CD4-positive, alpha-beta memory T cell (primary cell): ENCODE results near the gene PTPRT. TPM values are rescaled to one million over a fixed set of nuclear protein-coding genes. Genes with fewer than 3 reads are reported as not detected.

ENCODE experiments used
- CTCF ChIA-PET: fragments of 350-600 bp; sonication (Branson Sonifier 250); formaldehyde crosslinking; loops from one replicate; lab custom pipeline; 2021; ENCODE audit warnings: inconsistent platforms; ENCODE audit not compliant: partially characterized antibody; lab: Charles Lee
- POLR2A ChIA-PET: fragments of 350-600 bp; sonication (Branson Sonifier 250); formaldehyde crosslinking; loops from one replicate; lab custom pipeline; 2021; ENCODE audit not compliant: partially characterized antibody; lab: Charles Lee
- DNase-seq, 5 donors: peaks; one replicate each; pipeline versions ENCODE4 v3.0.0 to v3.0.0-alpha.2; 2020 to 2022; ENCODE audit warnings: mixed read lengths in 1 of 5
- H3K27ac ChIP-seq: one replicate; pipeline ENCODE4 v1.7.0; 2013; ENCODE audit warnings: low read depth, low read length
- H3K27me3 ChIP-seq: 2 replicates; pipeline ENCODE4 v1.7.0; 2013; ENCODE audit warnings: mild to moderate bottlenecking, low read length, moderate library complexity; ENCODE audit not compliant: insufficient read depth
- H3K36me3 ChIP-seq: 2 replicates; pipeline ENCODE4 v1.7.0; 2013; ENCODE audit warnings: mild to moderate bottlenecking, low read length, moderate library complexity; ENCODE audit not compliant: insufficient read depth
- H3K4me1 ChIP-seq: 2 replicates; pipeline ENCODE4 v1.7.0; 2013; ENCODE audit warnings: mild to moderate bottlenecking, low read length, moderate library complexity; ENCODE audit not compliant: insufficient read depth
- H3K4me3 ChIP-seq, 2 donors: one replicate each; pipeline ENCODE4 v1.7.0; 2013; ENCODE audit warnings: low read length in 2 of 2, mild to moderate bottlenecking in 1 of 2
- H3K9me3 ChIP-seq, 2 donors: one replicate each; pipeline ENCODE4 v1.7.0; 2013; ENCODE audit warnings: low read length in 2 of 2, control low read depth in 1 of 2; ENCODE audit not compliant: control insufficient read depth in 1 of 2
- H3K27ac Mint-ChIP-seq, 7 donors: one replicate each; pipeline ENCODE4 v1.8.0; 2020 to 2021; ENCODE audit warnings: mixed read lengths in 7 of 7, mild to moderate bottlenecking in 6 of 7, inconsistent platforms in 3 of 7, moderate library complexity in 3 of 7
- H3K27me3 Mint-ChIP-seq, 2 donors: one replicate each; pipeline ENCODE4 v1.8.0; 2020 to 2021; ENCODE audit warnings: mixed read lengths in 2 of 2
- H3K36me3 Mint-ChIP-seq, 2 donors: one replicate each; pipeline ENCODE4 v1.8.0; 2020 to 2021; ENCODE audit warnings: mixed read lengths in 2 of 2, inconsistent platforms in 1 of 2, mild to moderate bottlenecking in 1 of 2
- H3K4me1 Mint-ChIP-seq, 4 donors: one replicate each; pipeline ENCODE4 v1.8.0; 2020 to 2021; ENCODE audit warnings: mixed read lengths in 4 of 4, mild to moderate bottlenecking in 1 of 4
- H3K4me3 Mint-ChIP-seq, 8 donors: one replicate each; pipeline ENCODE4 v1.8.0; 2020 to 2021; ENCODE audit warnings: mixed read lengths in 8 of 8, mild to moderate bottlenecking in 7 of 8, moderate library complexity in 6 of 8, inconsistent platforms in 3 of 8
- H3K9me3 Mint-ChIP-seq, 8 donors: one replicate each; pipeline ENCODE4 v1.8.0; 2020 to 2021; ENCODE audit warnings: mixed read lengths in 8 of 8, mild to moderate bottlenecking in 5 of 8, inconsistent platforms in 3 of 8, moderate library complexity in 1 of 8
- intact Hi-C: fragments of 100-400 bp; cut with micrococcal nuclease; formaldehyde crosslinking; loops from one replicate; pipeline ENCODE4 v1.15.1; 2023
- polyA plus RNA-seq, 2 donors: library from polyadenylated mRNA; unstranded; fragments of 300-500 nt; fragmentation: Illumina TruSeq; gene quantifications; one replicate each; pipeline ENCODE4 v1.2.3, GENCODE V29; 2021
- total RNA-seq, 2 experiments: library from RNA; stranded (reverse); gene quantifications; one replicate each; pipeline ENCODE4 v1.2.3, GENCODE V29; 2021

Gene PTPRT
- total and polyA plus RNA-seq, 4 experiments from 2014 or later, result not detected

DNA sequence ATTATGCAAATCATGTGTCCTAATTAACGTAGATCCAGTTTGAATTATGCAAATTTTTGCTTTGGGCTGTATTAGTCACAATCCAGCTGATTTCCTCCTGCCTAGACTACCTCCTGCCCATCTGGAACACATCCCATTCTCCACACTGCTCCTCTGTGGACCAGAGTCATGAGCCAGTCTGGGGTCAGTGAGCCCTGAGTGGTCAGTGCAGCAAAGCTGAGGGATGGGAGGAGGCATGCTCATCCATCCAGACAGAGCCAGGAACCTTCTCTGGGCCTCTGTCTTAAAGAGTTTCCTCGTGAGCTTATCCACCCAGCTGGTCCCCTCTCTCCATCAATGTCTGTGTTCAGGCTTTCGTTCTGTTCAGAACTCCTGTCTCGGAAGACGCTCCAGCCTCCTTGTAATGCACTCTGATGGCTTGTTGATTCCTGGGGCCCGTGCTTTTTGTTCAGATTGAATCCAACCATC, 747.8 kb downstream of the PTPRT start:
- no peak overlapping the region for H3K4me3 ChIP-seq
- Mint-ChIP-seq H3K27me3 (no peaks in the 10 kb centered on the region), H3K9me3 (peaks cover 0 to 11% (median 3%) of the 10 kb centered on the region in 8 donors), H3K36me3 (no peaks in the 10 kb centered on the region), H3K4me1 (no peaks in the 10 kb centered on the region), H3K27ac (no peak overlapping the region), H3K4me3 (no peak overlapping the region)
- no peak for DNase-seq
- ChIA-PET CTCF (no interaction called here), POLR2A (no interaction called here)
- no peaks in the 10 kb centered on the region for H3K4me1 ChIP-seq
- intact Hi-C loops, result no loop called here
- H3K36me3 ChIP-seq, result no peaks in the 10 kb centered on the region
- no peaks in the 10 kb centered on the region for H3K9me3 ChIP-seq
- H3K27ac ChIP-seq, result no peak overlapping the region
- no peaks in the 10 kb centered on the region for H3K27me3 ChIP-seq

- no peaks in the 10 kb centered on the region for H3K27me3 ChIP-seq
- no peak overlapping the region for H3K27ac ChIP-seq
- H3K4me1 Mint-ChIP-seq, result no peaks in the 10 kb centered on the region
- H3K4me3 Mint-ChIP-seq, result no peak overlapping the region
- no peak overlapping the region for H3K27ac Mint-ChIP-seq
- no peaks in the 10 kb centered on the region for H3K36me3 Mint-ChIP-seq
- H3K4me1 ChIP-seq, result no peaks in the 10 kb centered on the region
- no peaks in the 10 kb centered on the region for H3K27me3 Mint-ChIP-seq
- no peaks in the 10 kb centered on the region for H3K36me3 ChIP-seq
- H3K9me3 Mint-ChIP-seq, result peaks cover 0 to 11% (median 3%) of the 10 kb centered on the region in 8 donors
- CTCF ChIA-PET, result no interaction called here
- DNase-seq, result no peak
- no peak overlapping the region for H3K4me3 ChIP-seq
- POLR2A ChIA-PET, result no interaction called here
- no peaks in the 10 kb centered on the region for H3K9me3 ChIP-seq
- intact Hi-C loops, result no loop called here
Observed at GRCh38 chr20:42441196-42441863, 748.4 kb downstream of the PTPRT start.

DNA sequence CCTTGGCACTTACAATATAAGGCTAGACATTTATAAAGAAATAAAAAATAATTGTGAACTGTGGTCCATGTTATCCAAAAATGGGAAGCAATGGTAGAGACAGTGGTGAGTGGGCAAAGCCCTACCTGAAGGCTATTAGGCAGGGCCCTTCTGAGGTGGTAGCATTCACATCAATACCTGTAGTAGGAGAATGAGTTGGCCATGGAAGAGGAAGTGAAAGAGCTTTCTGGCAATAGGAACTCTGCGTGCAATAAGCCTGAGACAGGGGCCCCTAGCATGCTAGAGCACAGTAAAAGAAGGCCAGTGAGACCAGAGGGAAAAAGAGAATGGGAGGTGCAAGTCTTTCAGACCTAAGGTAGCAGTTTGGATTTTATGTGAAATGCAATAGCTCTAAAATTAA, 754.5 kb downstream of the PTPRT start:
- H3K4me3 Mint-ChIP-seq, result no peak overlapping the region
- no peak for DNase-seq
- intact Hi-C loops, result no loop called here
- no peak overlapping the region for H3K4me3 ChIP-seq
- no peaks in the 10 kb centered on the region for H3K4me1 Mint-ChIP-seq
- H3K9me3 Mint-ChIP-seq, result peaks cover 0 to 6% (median 2%) of the 10 kb centered on the region in 8 donors
- no peak overlapping the region for H3K27ac ChIP-seq
- ChIA-PET CTCF (no interaction called here), POLR2A (no interaction called here)
- no peaks in the 10 kb centered on the region for H3K27me3 ChIP-seq
- no peaks in the 10 kb centered on the region for H3K27me3 Mint-ChIP-seq
- no peaks in the 10 kb centered on the region for H3K4me1 ChIP-seq
- no peaks in the 10 kb centered on the region for H3K36me3 ChIP-seq
- H3K9me3 ChIP-seq, result no peaks in the 10 kb centered on the region
- no peak overlapping the region for H3K27ac Mint-ChIP-seq
- no peaks in the 10 kb centered on the region for H3K36me3 Mint-ChIP-seq

GRCh38 chr20:42432496-42433334, 757.0 kb downstream of the PTPRT start:
- no peak overlapping the region for H3K27ac ChIP-seq
- H3K9me3 ChIP-seq, result no peaks in the 10 kb centered on the region
- H3K4me1 ChIP-seq, result no peaks in the 10 kb centered on the region
- H3K36me3 Mint-ChIP-seq, result no peaks in the 10 kb centered on the region
- H3K27me3 ChIP-seq, result no peaks in the 10 kb centered on the region
- no peak overlapping the region for H3K27ac Mint-ChIP-seq
- ChIA-PET POLR2A (no interaction called here), CTCF (no interaction called here)
- H3K4me1 Mint-ChIP-seq, result no peaks in the 10 kb centered on the region
- no peak overlapping the region for H3K4me3 ChIP-seq
- H3K27me3 Mint-ChIP-seq, result no peaks in the 10 kb centered on the region
- peaks cover 4 to 11% (median 7%) of the 10 kb centered on the region in 8 donors for H3K9me3 Mint-ChIP-seq
- intact Hi-C loops, result no loop called here
- no peak overlapping the region for H3K4me3 Mint-ChIP-seq
- DNase-seq, result no peak
- H3K36me3 ChIP-seq, result no peaks in the 10 kb centered on the region

- no peak overlapping the region for H3K27ac Mint-ChIP-seq
- no peak overlapping the region for H3K27ac ChIP-seq
- intact Hi-C loops, result no loop called here
- H3K9me3 Mint-ChIP-seq, result peaks cover 4 to 12% (median 8%) of the 10 kb centered on the region in 8 donors
- ChIA-PET POLR2A (no interaction called here), CTCF (no interaction called here)
- no peaks in the 10 kb centered on the region for H3K36me3 ChIP-seq
- H3K4me1 Mint-ChIP-seq, result no peaks in the 10 kb centered on the region
- no peaks in the 10 kb centered on the region for H3K27me3 ChIP-seq
- H3K4me3 ChIP-seq, result no peak overlapping the region
- no peak overlapping the region for H3K4me3 Mint-ChIP-seq
- H3K27me3 Mint-ChIP-seq, result peaks cover 0 to 1% of the 10 kb centered on the region in 2 donors
- H3K36me3 Mint-ChIP-seq, result no peaks in the 10 kb centered on the region
- no peak for DNase-seq
- no peaks in the 10 kb centered on the region for H3K4me1 ChIP-seq
- H3K9me3 ChIP-seq, result no peaks in the 10 kb centered on the region
Observed at GRCh38 chr20:42430598-42430997, 759.1 kb downstream of the PTPRT start.

DNA sequence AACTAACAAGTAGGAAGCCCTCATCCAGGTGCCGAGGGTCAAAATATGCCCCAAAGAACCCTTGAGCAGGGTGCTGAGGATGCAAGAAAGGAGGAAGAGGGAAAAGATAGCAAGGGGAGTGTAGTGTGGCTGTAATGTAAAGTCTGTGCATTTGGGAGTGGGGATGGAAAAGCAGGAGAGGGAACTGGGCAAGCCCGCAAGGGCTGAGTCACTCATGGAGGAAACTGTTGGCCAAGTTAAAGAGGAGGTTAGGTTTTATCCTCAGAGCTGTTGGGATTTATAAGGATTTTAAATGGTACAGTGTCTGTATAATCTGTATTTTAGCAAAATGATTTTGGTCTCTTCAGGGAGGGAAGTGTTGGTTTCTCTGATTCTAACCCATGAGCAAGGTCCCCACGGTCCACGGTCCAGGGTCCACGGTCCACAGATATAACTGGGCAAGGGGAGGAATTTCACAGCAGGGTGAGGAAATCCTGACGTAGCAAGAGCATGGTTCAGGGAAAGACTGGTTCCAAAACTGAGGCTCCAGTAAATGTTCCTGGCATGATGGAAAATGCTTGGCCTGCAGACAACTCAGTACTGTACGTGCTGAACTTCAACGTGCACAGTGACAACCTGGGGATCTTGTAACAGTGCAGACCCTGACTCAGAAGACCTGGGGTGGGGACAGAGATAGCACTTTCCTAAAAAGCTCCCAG, 759.8 kb downstream of the PTPRT start:
- H3K27me3 Mint-ChIP-seq, result peaks cover 0 to 1% of the 10 kb centered on the region in 2 donors
- CTCF ChIA-PET, result no interaction called here
- DNase-seq, result no peak
- intact Hi-C loops, result no loop called here
- no peaks in the 10 kb centered on the region for H3K4me1 Mint-ChIP-seq
- Histone ChIP-seq H3K27ac (no peak overlapping the region), H3K27me3 (no peaks in the 10 kb centered on the region), H3K4me1 (no peaks in the 10 kb centered on the region), H3K9me3 (no peaks in the 10 kb centered on the region), H3K36me3 (no peaks in the 10 kb centered on the region), H3K4me3 (no peak overlapping the region)
- peaks cover 4 to 12% (median 9%) of the 10 kb centered on the region in 8 donors for H3K9me3 Mint-ChIP-seq
- no peaks in the 10 kb centered on the region for H3K36me3 Mint-ChIP-seq
- no peak overlapping the region for H3K4me3 Mint-ChIP-seq
- no peak overlapping the region for H3K27ac Mint-ChIP-seq
- POLR2A ChIA-PET, result no interaction called here

GRCh38 chr20:42419814-42420532, 769.7 kb downstream of the PTPRT start:
- H3K36me3 ChIP-seq, result no peaks in the 10 kb centered on the region
- H3K9me3 ChIP-seq, result no peaks in the 10 kb centered on the region
- H3K27ac ChIP-seq, result no peak overlapping the region
- no peak overlapping the region for H3K4me3 ChIP-seq
- ChIA-PET POLR2A (no interaction called here), CTCF (no interaction called here)
- no peak for DNase-seq
- Mint-ChIP-seq H3K9me3 (peaks cover 0 to 8% (median 2%) of the 10 kb centered on the region in 8 donors), H3K4me1 (no peaks in the 10 kb centered on the region), H3K27ac (no peak overlapping the region), H3K36me3 (no peaks in the 10 kb centered on the region), H3K4me3 (no peak overlapping the region), H3K27me3 (no peaks in the 10 kb centered on the region)
- intact Hi-C loops, result no loop called here
- H3K27me3 ChIP-seq, result no peaks in the 10 kb centered on the region
- H3K4me1 ChIP-seq, result no peaks in the 10 kb centered on the region
